ENCODE measurements around the gene MARCKSL1. TPM values are rescaled to one million over a fixed set of nuclear protein-coding genes. Genes with fewer than 3 reads are reported as not detected.

Gene MARCKSL1
- total and polyA plus RNA-seq, 2 experiments from 2014 or later: 263 to 587 TPM

- DNase-seq (ENCODE audit: low read depth in 1 of 2, low spot score in 1 of 2): no peak
- no peak for TF ChIP-seq CTCF (IDR thresholded peaks at IDR 0.05; ENCODE audit: low read depth, low read length)
Measured at GRCh38 chr1:32372149-32372756, 36.2 kb upstream of the MARCKSL1 start.

DNA sequence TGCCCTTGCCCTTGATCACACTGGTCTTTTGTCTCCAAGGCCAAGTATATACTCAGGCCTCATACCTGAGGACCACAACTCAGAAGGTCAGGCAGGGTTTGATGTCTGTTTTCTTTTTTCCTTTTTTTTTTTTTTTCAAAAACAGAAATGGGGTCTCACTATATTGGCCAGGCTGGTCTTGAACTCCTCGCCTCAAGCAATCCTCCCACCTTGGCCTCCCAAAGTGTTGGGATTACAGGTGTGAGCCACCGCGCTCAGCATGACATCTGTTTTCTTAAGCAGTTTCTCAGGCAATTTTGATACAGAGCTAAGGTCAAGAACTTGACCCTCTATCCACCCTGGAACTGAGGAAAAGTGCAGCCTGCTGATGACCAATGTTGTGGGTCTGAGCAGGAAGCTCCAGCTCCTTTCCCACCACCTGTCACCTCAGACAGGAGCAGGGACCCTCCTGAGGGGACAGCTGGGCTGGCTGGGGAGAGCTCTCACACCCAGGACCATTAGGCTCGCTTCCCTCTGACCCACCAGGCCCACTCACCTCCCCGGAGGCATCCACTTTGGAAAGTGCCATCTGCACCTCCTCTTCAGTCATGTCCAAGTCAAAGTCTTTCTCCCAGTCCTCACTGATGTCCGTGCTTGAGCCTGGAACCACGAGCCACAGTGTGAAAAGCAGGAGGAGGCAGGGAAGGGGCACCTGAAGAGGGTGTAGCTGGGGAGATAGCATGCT, 32.0 kb upstream of the MARCKSL1 start:
- H3K27me3 ChIP-seq: no peaks in the 10 kb centered on the region
- no peaks in the 10 kb centered on the region for H3K4me1 ChIP-seq (ENCODE audit: low read depth)
- H3K36me3 ChIP-seq: peaks cover 31% of the 10 kb centered on the region
- TF ChIP-seq CTCF (IDR thresholded peaks at IDR 0.05; ENCODE audit: low read depth, low read length): no peak
- no peak overlapping the region for H3K27ac ChIP-seq
- no peak overlapping the region for H3K4me3 ChIP-seq
- H3K9me3 ChIP-seq (ENCODE audit: low read depth): no peaks in the 10 kb centered on the region
- DNase-seq (ENCODE audit: low read depth in 1 of 2, low spot score in 1 of 2): no peak

More at GRCh38 chr1:32372149-32372756, 36.2 kb upstream of the MARCKSL1 start:
- H3K27ac ChIP-seq: no peak overlapping the region
- peaks cover 45% of the 10 kb centered on the region for H3K36me3 ChIP-seq
- H3K4me3 ChIP-seq: no peak overlapping the region
- H3K27me3 ChIP-seq: no peaks in the 10 kb centered on the region
- no peaks in the 10 kb centered on the region for H3K9me3 ChIP-seq (ENCODE audit: low read depth)
- H3K4me1 ChIP-seq (ENCODE audit: low read depth): no peaks in the 10 kb centered on the region

GRCh38 chr1:32365445-32365844, 29.4 kb upstream of the MARCKSL1 start:
- no peaks in the 10 kb centered on the region for H3K27me3 ChIP-seq
- H3K4me1 ChIP-seq (ENCODE audit: low read depth): peaks cover 7% of the 10 kb centered on the region
- no peak overlapping the region for H3K27ac ChIP-seq
- no peak overlapping the region for H3K4me3 ChIP-seq
- no peaks in the 10 kb centered on the region for H3K9me3 ChIP-seq (ENCODE audit: low read depth)
- DNase-seq (ENCODE audit: low read depth in 1 of 2, low spot score in 1 of 2): no peak
- TF ChIP-seq CTCF (IDR thresholded peaks at IDR 0.05; ENCODE audit: low read depth, low read length): no peak
- H3K36me3 ChIP-seq: peaks cover 29% of the 10 kb centered on the region

GRCh38 chr1:32364836-32365235, 28.8 kb upstream of the MARCKSL1 start:
- H3K4me3 ChIP-seq: no peak overlapping the region
- no peaks in the 10 kb centered on the region for H3K27me3 ChIP-seq
- no peak for TF ChIP-seq CTCF (IDR thresholded peaks at IDR 0.05; ENCODE audit: low read depth, low read length)
- no peak overlapping the region for H3K27ac ChIP-seq
- peaks cover 7% of the 10 kb centered on the region for H3K4me1 ChIP-seq (ENCODE audit: low read depth)
- H3K36me3 ChIP-seq: peaks cover 29% of the 10 kb centered on the region
- no peak for DNase-seq (ENCODE audit: low read depth in 1 of 2, low spot score in 1 of 2)
- H3K9me3 ChIP-seq (ENCODE audit: low read depth): no peaks in the 10 kb centered on the region

- Histone ChIP-seq H3K36me3 (peaks cover 21% of the 10 kb centered on the region), H3K27me3 (no peaks in the 10 kb centered on the region), H3K4me1 (ENCODE audit: low read depth) (peaks cover 7% of the 10 kb centered on the region), H3K9me3 (ENCODE audit: low read depth) (no peaks in the 10 kb centered on the region), H3K27ac (no peak overlapping the region), H3K4me3 (no peak overlapping the region)
- DNase-seq (ENCODE audit: low read depth in 1 of 2, low spot score in 1 of 2): no peak
- TF ChIP-seq CTCF (IDR thresholded peaks at IDR 0.05; ENCODE audit: low read depth, low read length): no peak
Measured at GRCh38 chr1:32363713-32364112, 27.7 kb upstream of the MARCKSL1 start.
